GM12874 (cell line): ENCODE results near the gene C1orf232.

Experiments
- TF ChIP-seq, protein P1 (sequence below): IDR thresholded peaks from 2 replicates; pipeline ENCODE4 v1.5.1; 2011; ENCODE audit warnings: low read depth, mild to moderate bottlenecking, control low read depth, low read length, moderate library complexity; ENCODE audit not compliant: insufficient read depth

Gene C1orf232

GRCh38 chr1:26125946-26126320 lies 42.8 kb downstream of the C1orf232 start:
- TF ChIP-seq, protein P1, sequence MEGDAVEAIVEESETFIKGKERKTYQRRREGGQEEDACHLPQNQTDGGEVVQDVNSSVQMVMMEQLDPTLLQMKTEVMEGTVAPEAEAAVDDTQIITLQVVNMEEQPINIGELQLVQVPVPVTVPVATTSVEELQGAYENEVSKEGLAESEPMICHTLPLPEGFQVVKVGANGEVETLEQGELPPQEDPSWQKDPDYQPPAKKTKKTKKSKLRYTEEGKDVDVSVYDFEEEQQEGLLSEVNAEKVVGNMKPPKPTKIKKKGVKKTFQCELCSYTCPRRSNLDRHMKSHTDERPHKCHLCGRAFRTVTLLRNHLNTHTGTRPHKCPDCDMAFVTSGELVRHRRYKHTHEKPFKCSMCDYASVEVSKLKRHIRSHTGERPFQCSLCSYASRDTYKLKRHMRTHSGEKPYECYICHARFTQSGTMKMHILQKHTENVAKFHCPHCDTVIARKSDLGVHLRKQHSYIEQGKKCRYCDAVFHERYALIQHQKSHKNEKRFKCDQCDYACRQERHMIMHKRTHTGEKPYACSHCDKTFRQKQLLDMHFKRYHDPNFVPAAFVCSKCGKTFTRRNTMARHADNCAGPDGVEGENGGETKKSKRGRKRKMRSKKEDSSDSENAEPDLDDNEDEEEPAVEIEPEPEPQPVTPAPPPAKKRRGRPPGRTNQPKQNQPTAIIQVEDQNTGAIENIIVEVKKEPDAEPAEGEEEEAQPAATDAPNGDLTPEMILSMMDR, result no peak

GRCh38 chr1:26125382-26125781 lies 43.4 kb downstream of the C1orf232 start:
- TF ChIP-seq, protein P1, result no peak

DNA sequence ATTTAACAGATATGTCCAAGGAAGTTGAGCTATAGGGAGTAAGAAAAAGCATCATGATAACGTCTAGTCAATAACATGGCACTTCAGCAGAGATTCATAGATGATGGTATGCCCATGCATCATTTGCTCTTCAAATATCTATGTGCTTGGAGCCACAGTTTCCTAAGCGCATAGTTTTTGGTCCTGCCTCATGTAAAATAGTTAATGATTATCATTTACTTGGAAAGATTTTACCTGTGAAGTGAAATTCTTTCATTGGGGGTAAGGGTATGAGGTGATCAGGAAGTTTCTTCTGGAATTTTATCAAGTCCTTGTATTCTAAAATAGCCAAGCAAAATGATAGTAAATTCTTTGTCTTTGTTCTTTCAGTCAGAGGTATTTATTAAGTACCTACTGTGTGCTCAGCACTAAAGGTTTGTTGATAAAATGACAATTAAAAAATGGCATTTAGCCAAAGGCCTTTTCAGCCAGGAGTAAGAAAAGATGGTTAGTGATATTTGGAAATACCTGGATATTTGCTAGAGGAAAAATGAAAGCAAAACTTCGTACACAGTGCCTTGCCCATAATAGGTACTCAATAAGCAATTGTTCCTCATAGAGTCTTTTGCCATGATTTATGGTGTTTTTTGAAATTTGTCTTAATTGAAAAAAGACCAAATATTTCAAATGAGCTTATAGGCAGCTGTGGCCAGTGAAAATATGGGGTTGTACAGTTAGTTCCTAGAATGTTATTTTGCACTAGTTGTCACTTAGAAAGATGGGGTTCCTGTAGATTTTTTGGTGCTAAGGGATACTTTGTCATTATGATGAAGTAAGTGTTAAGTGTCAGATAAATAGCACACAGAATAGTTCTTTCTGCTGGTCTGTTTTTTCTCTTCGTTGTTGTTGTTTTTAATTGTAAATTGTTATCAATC lies 44.1 kb downstream of the C1orf232 start:
- TF ChIP-seq, protein P1, result no peak

- TF ChIP-seq, protein P1, result no peak
Measured at GRCh38 chr1:26122988-26123973, 45.5 kb downstream of the C1orf232 start.

- TF ChIP-seq, protein P1, result no peak
Measured at GRCh38 chr1:26121854-26122773, 46.6 kb downstream of the C1orf232 start.

DNA sequence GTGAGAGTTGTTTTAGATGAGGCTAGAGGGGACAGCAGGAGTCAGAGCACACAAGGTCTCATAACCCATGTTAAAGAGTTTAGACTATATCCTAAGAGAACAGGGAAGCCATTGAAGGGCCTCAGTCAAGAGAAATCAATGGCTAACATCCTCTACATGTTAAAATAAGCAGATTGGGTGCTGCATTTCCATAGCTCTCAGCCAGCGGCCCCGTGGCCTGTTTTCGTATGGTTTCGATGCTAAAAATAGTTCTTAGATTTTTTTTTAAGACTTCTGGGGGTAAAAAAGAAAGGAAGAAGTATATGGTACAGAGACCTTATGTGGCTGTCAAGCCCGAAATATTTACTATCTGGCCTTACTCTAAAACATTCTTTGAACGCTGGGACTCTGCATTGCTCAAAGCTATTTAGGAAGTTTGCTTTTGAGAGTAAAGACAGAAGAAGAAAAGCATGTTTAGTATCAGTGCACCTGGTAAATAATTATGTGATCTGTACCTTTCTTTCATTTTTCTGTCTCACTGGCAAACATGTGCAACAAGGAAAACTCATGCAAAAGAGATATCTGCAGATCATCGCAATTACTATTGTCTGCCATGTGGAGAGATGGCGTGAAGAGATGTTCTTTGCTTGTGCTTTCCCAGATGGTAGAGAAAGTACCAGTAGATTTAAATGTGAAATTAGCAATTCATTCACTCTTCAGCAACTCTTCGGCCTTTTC lies 48.7 kb downstream of the C1orf232 start:
- TF ChIP-seq, protein P1, result no peak
